Neural cell (in vitro differentiated cells): ENCODE data around the gene ZNF580. TPM values are rescaled to one million over a fixed set of nuclear protein-coding genes. Genes with fewer than 3 reads are reported as not detected.

Source experiments
- H2AFZ ChIP-seq: fragments of 200-600, 300-800 bp; sonication (generic), shearing (Covaris generic); 2 replicates; pipeline ENCODE4 v1.6.0; 2014; ENCODE audit warnings: low read depth, mild to moderate bottlenecking, antibody characterized with exemption, low read length, moderate library complexity
- H3F3A ChIP-seq: fragments of 200-600 bp; shearing (Covaris generic); 2 replicates; pipeline ENCODE4 v1.6.1; 2016; ENCODE audit warnings: mild to moderate bottlenecking, moderate library complexity, mixed read lengths, antibody characterized with exemption, low read length; ENCODE audit not compliant: insufficient read depth, poor library complexity, severe bottlenecking
- H3K27ac ChIP-seq: fragments of 200-600, 300-800 bp; sonication (generic), shearing (Covaris generic); 2 replicates; pipeline ENCODE4 v1.5.1; 2014; ENCODE audit warnings: mild to moderate bottlenecking, low read length, moderate library complexity
- H3K27me3 ChIP-seq: fragments of 300-800, 200-600 bp; sonication (generic), shearing (Covaris generic); 2 replicates; pipeline ENCODE4 v1.6.0; 2014; ENCODE audit warnings: mild to moderate bottlenecking, low read depth, low read length, moderate library complexity; ENCODE audit not compliant: insufficient read depth
- H3K36me3 ChIP-seq: fragments of 300-800, 200-600 bp; sonication (generic), shearing (Covaris generic); 2 replicates; pipeline ENCODE4 v1.5.1; 2014; ENCODE audit warnings: mild to moderate bottlenecking, antibody characterized with exemption, low read length, moderate library complexity; ENCODE audit not compliant: insufficient read depth
- H3K4me2 ChIP-seq: fragments of 300-800, 200-600 bp; sonication (generic), shearing (Covaris generic); 2 replicates; pipeline ENCODE4 v1.6.0; 2014; ENCODE audit warnings: mild to moderate bottlenecking, low read length
- H3K4me3 ChIP-seq: fragments of 300-800, 200-600 bp; sonication (generic), shearing (Covaris generic); 2 replicates; pipeline ENCODE4 v1.5.1; 2014; ENCODE audit warnings: mild to moderate bottlenecking, low read length, moderate library complexity
- H3K79me2 ChIP-seq: fragments of 200-600 bp; shearing (Covaris generic); replicated peaks from 2 replicates; pipeline ENCODE4 v1.6.0; 2014; ENCODE audit warnings: mild to moderate bottlenecking, low read length, moderate library complexity; ENCODE audit not compliant: insufficient read depth
- H3K9ac ChIP-seq: fragments of 300-800, 200-600 bp; sonication (generic), shearing (Covaris generic); 2 replicates; pipeline ENCODE4 v1.6.1; 2016; ENCODE audit warnings: mild to moderate bottlenecking, low read length, mixed read lengths
- H3K9me2 ChIP-seq: fragments of 200-600 bp; shearing (Covaris generic); 2 replicates; pipeline ENCODE4 v1.6.1; 2016; ENCODE audit warnings: mild to moderate bottlenecking, low read length, mixed read lengths; ENCODE audit not compliant: insufficient read depth
- H3K9me3 ChIP-seq: fragments of 200-600, 300-800 bp; sonication (generic), shearing (Covaris generic); 2 replicates; pipeline ENCODE4 v1.6.1; 2016; ENCODE audit warnings: mild to moderate bottlenecking, mixed run types, low read length, moderate library complexity, mixed read lengths
- H4K20me1 ChIP-seq: fragments of 200-600 bp; shearing (Covaris generic); 2 replicates; pipeline ENCODE4 v1.6.1; 2016; ENCODE audit warnings: mild to moderate bottlenecking, mixed run types; ENCODE audit not compliant: insufficient read depth
- EP300 ChIP-seq: fragments of 450-650 bp; conservative IDR thresholded peaks from 2 replicates; pipeline ENCODE4 v1.6.1; 2014; ENCODE audit warnings: antibody characterized with exemption, mild to moderate bottlenecking, moderate library complexity; ENCODE audit not compliant: poor library complexity, severe bottlenecking
- EZH2 ChIP-seq: fragments of 200-600, 300-800 bp; shearing (Covaris generic), sonication (generic); IDR thresholded peaks from 2 replicates; pipeline ENCODE4 v1.6.1; 2014; ENCODE audit warnings: antibody characterized with exemption, low read length, borderline replicate concordance, mild to moderate bottlenecking; ENCODE audit not compliant: insufficient read depth, poor library complexity, severe bottlenecking
- MXI1 ChIP-seq: fragments of 450-650 bp; conservative IDR thresholded peaks from 2 replicates; pipeline ENCODE4 v1.6.1; 2014; ENCODE audit warnings: antibody characterized with exemption, mild to moderate bottlenecking; ENCODE audit not compliant: poor library complexity, severe bottlenecking
- POLR2AphosphoS5 ChIP-seq: IDR thresholded peaks from 2 replicates; pipeline ENCODE4 v1.6.1; 2012
- RAD21 ChIP-seq: fragments of 450-650 bp; conservative IDR thresholded peaks from 2 replicates; pipeline ENCODE4 v1.6.1; 2014; ENCODE audit warnings: antibody characterized with exemption, mild to moderate bottlenecking, moderate library complexity
- SMC3 ChIP-seq: fragments of 450-650 bp; conservative IDR thresholded peaks from 2 replicates; pipeline ENCODE4 v1.6.1; 2014; ENCODE audit warnings: antibody characterized with exemption, mild to moderate bottlenecking, moderate library complexity; ENCODE audit not compliant: poor library complexity
- TAF1 ChIP-seq: IDR thresholded peaks from 2 replicates; pipeline ENCODE4 v1.6.1; 2012; ENCODE audit warnings: low read depth
- polyA plus RNA-seq: library from polyadenylated mRNA; depleted of rRNA; stranded (reverse); fragments of >200 nt; gene quantifications from 2 replicates; pipeline ENCODE4 v1.2.3, GENCODE V29; 2014
- TF ChIP-seq, protein P1 (sequence below): IDR thresholded peaks from 2 replicates; pipeline ENCODE4 v1.6.1; 2012; ENCODE audit warnings: borderline replicate concordance
- TF ChIP-seq, protein P2 (sequence below): fragments of 450-650 bp; IDR thresholded peaks from 2 replicates; pipeline ENCODE4 v1.5.1; 2014; ENCODE audit warnings: antibody characterized with exemption, mild to moderate bottlenecking, moderate library complexity; ENCODE audit not compliant: poor library complexity, severe bottlenecking

The ZNF580 gene
- polyA plus RNA-seq, 1 donor from 2014 or later = 11.7 TPM

DNA sequence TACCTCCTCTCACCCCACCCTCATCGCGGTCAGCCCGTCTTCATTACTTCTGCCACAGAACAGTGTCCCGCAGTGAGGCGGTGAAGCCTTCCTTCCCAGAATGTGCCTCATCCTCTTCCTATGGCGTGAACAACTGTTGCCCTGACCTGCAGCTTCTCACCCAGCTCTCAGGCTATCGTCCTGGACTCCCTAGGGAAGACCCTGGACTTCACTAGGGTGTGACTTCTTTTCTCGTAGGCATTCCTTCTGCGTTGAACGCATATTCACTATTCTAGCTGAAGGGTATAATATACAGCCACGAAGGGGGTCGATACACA is 34.4 kb upstream of the ZNF580 start:
- Histone ChIP-seq H3K4me3 (peak overlapping the region; percentile 97), H3K9me3 (no peaks in the 10 kb centered on the region), H3F3A (no peaks in the 10 kb centered on the region), H3K9me2 (no peaks in the 10 kb centered on the region), H3K36me3 (peaks cover 8% of the 10 kb centered on the region), H4K20me1 (no peaks in the 10 kb centered on the region), H3K79me2 (peaks cover 25% of the 10 kb centered on the region), H2AFZ (no peak overlapping the region), H3K27ac (peak overlapping the region; percentile 97), H3K9ac (peak overlapping the region; percentile 97), H3K27me3 (no peaks in the 10 kb centered on the region), H3K4me2 (peak overlapping the region; percentile 81)
- TF ChIP-seq, protein P1, sequence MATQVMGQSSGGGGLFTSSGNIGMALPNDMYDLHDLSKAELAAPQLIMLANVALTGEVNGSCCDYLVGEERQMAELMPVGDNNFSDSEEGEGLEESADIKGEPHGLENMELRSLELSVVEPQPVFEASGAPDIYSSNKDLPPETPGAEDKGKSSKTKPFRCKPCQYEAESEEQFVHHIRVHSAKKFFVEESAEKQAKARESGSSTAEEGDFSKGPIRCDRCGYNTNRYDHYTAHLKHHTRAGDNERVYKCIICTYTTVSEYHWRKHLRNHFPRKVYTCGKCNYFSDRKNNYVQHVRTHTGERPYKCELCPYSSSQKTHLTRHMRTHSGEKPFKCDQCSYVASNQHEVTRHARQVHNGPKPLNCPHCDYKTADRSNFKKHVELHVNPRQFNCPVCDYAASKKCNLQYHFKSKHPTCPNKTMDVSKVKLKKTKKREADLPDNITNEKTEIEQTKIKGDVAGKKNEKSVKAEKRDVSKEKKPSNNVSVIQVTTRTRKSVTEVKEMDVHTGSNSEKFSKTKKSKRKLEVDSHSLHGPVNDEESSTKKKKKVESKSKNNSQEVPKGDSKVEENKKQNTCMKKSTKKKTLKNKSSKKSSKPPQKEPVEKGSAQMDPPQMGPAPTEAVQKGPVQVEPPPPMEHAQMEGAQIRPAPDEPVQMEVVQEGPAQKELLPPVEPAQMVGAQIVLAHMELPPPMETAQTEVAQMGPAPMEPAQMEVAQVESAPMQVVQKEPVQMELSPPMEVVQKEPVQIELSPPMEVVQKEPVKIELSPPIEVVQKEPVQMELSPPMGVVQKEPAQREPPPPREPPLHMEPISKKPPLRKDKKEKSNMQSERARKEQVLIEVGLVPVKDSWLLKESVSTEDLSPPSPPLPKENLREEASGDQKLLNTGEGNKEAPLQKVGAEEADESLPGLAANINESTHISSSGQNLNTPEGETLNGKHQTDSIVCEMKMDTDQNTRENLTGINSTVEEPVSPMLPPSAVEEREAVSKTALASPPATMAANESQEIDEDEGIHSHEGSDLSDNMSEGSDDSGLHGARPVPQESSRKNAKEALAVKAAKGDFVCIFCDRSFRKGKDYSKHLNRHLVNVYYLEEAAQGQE = no peak
- no peak for TF ChIP-seq POLR2AphosphoS5
- no peak for TF ChIP-seq EP300
- no peak for TF ChIP-seq SMC3
- TF ChIP-seq RAD21 = no peak
- no peak for TF ChIP-seq MXI1
- TF ChIP-seq, protein P2, sequence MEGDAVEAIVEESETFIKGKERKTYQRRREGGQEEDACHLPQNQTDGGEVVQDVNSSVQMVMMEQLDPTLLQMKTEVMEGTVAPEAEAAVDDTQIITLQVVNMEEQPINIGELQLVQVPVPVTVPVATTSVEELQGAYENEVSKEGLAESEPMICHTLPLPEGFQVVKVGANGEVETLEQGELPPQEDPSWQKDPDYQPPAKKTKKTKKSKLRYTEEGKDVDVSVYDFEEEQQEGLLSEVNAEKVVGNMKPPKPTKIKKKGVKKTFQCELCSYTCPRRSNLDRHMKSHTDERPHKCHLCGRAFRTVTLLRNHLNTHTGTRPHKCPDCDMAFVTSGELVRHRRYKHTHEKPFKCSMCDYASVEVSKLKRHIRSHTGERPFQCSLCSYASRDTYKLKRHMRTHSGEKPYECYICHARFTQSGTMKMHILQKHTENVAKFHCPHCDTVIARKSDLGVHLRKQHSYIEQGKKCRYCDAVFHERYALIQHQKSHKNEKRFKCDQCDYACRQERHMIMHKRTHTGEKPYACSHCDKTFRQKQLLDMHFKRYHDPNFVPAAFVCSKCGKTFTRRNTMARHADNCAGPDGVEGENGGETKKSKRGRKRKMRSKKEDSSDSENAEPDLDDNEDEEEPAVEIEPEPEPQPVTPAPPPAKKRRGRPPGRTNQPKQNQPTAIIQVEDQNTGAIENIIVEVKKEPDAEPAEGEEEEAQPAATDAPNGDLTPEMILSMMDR = no peak
- no peak for TF ChIP-seq EZH2
- TF ChIP-seq TAF1 = no peak

DNA sequence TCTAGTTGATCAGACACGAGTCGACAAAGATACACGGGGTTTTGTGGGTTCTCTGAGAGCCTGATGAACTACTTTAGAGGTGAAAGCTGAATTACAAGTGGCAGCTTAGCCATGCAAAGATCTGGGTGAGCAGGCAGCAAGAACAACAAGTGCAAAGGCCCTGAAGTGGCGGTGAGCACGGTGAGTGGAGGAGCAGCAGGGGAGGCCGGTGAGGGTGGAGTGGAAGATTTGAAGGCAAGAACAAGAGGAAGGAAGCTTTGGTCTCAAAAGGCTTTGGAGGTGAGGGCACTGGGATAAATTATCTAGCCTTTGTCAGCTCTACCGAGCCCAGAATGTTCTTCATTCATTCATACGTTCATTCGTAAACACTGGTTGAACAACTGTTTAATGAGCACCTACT is 34.0 kb upstream of the ZNF580 start:
- Histone ChIP-seq H3K9ac (peak overlapping the region; percentile 97), H3K9me2 (no peaks in the 10 kb centered on the region), H3K4me3 (peak overlapping the region; percentile 97), H3K9me3 (no peaks in the 10 kb centered on the region), H4K20me1 (no peaks in the 10 kb centered on the region), H3K4me2 (peak overlapping the region; percentile 81), H3K79me2 (peaks cover 25% of the 10 kb centered on the region), H3K27me3 (no peaks in the 10 kb centered on the region), H2AFZ (no peak overlapping the region), H3K27ac (peak overlapping the region; percentile 97), H3K36me3 (peaks cover 8% of the 10 kb centered on the region), H3F3A (no peaks in the 10 kb centered on the region)
- no peak for TF ChIP-seq SMC3
- no peak for TF ChIP-seq EP300
- TF ChIP-seq POLR2AphosphoS5 = no peak
- TF ChIP-seq MXI1 = no peak
- TF ChIP-seq TAF1 = no peak
- TF ChIP-seq, protein P2 = no peak
- TF ChIP-seq, protein P1 = no peak
- no peak for TF ChIP-seq EZH2
- no peak for TF ChIP-seq RAD21
